Non-pigmented ciliary epithelial cell (primary cell): ENCODE results near the gene MARCHF5.
"Not testable (repeated sequence)": the region's sequence is repeated elsewhere in the genome, so short reads cannot be mapped to it uniquely, and the experiment has no call there.

Experiments used
- DNase-seq: peaks from one replicate; pipeline ENCODE4 v3.0.0-alpha.2; 2010; ENCODE audit warnings: low read depth

MARCHF5 gene

GRCh38 chr10:92305133-92306072 lies 14.4 kb downstream of the MARCHF5 start:
- DNase-seq: no peak

- DNase-seq: no peak
Measured at GRCh38 chr10:92309272-92309671, 18.3 kb downstream of the MARCHF5 start.

GRCh38 chr10:92313750-92314149 lies 22.8 kb downstream of the MARCHF5 start:
- DNase-seq: no peak

GRCh38 chr10:92316610-92317009 lies 25.6 kb downstream of the MARCHF5 start:
- DNase-seq: no peak

GRCh38 chr10:92323079-92323478 lies 32.1 kb downstream of the MARCHF5 start:
- no peak for DNase-seq

- DNase-seq: no peak
Measured at GRCh38 chr10:92327445-92328433, 36.8 kb downstream of the MARCHF5 start.

- DNase-seq: no peak
Measured at GRCh38 chr10:92328993-92329392, 38.0 kb downstream of the MARCHF5 start.

GRCh38 chr10:92329927-92330326 lies 39.0 kb downstream of the MARCHF5 start:
- DNase-seq: not testable (repeated sequence)

- no peak for DNase-seq
Measured at GRCh38 chr10:92342796-92343195, 51.8 kb downstream of the MARCHF5 start.

GRCh38 chr10:92345575-92345974 lies 54.6 kb downstream of the MARCHF5 start:
- DNase-seq: not testable (repeated sequence)

- not testable (repeated sequence) for DNase-seq
Measured at GRCh38 chr10:92347035-92347676, 56.2 kb downstream of the MARCHF5 start.

- no peak for DNase-seq
Measured at GRCh38 chr10:92350411-92350810, 59.4 kb downstream of the MARCHF5 start.

- no peak for DNase-seq
Measured at GRCh38 chr10:92354587-92354986, 63.6 kb downstream of the MARCHF5 start.

- DNase-seq: no peak
Measured at GRCh38 chr10:92356041-92356440, 65.1 kb downstream of the MARCHF5 start.

- DNase-seq: no peak
Measured at GRCh38 chr10:92363498-92363897, 72.5 kb downstream of the MARCHF5 start.

- DNase-seq: no peak
Measured at GRCh38 chr10:92366412-92367021, 75.5 kb downstream of the MARCHF5 start.

GRCh38 chr10:92377962-92378361 lies 87.0 kb downstream of the MARCHF5 start:
- DNase-seq: no peak

GRCh38 chr10:92381543-92381954 lies 90.6 kb downstream of the MARCHF5 start:
- DNase-seq: no peak

GRCh38 chr10:92382631-92383030 lies 91.7 kb downstream of the MARCHF5 start:
- no peak for DNase-seq

- no peak for DNase-seq
Measured at GRCh38 chr10:92384741-92385140, 93.8 kb downstream of the MARCHF5 start.

GRCh38 chr10:92385831-92386230 lies 94.9 kb downstream of the MARCHF5 start:
- no peak for DNase-seq
